Omental fat pad (tissue), 4 donors: ENCODE measurements around the gene INO80E. TPM values are rescaled to one million over a fixed set of nuclear protein-coding genes. Genes with fewer than 3 reads are reported as not detected.

Experiments
- ATAC-seq: fragments of 150-250 bp; one replicate; pipeline ENCODE4 v1.9.1; 2016; ENCODE audit warnings: mild to moderate bottlenecking, moderate library complexity; ENCODE audit not compliant: low FRiP score
- DNase-seq: peaks from one replicate; pipeline ENCODE4 v3.0.0-alpha.2; 2019; ENCODE audit warnings: low spot score
- total RNA-seq, 4 donors: library from RNA; depleted of rRNA; stranded (reverse); fragments of >200 nt; gene quantifications; one replicate each; pipeline ENCODE4 v1.1.0, GENCODE V29; 2016
- TF ChIP-seq, protein P1 (sequence below), 3 donors: fragments of 450-650 bp; IDR thresholded peaks; one replicate each; pipeline ENCODE4 v1.5.1; 2016 to 2017; ENCODE audit warnings: antibody characterized with exemption in 3 of 3, mild to moderate bottlenecking in 3 of 3, moderate library complexity in 2 of 3

Gene INO80E
- total RNA-seq, 4 donors from 2014 or later = 22.8 to 113 (median 31.1) TPM

DNA sequence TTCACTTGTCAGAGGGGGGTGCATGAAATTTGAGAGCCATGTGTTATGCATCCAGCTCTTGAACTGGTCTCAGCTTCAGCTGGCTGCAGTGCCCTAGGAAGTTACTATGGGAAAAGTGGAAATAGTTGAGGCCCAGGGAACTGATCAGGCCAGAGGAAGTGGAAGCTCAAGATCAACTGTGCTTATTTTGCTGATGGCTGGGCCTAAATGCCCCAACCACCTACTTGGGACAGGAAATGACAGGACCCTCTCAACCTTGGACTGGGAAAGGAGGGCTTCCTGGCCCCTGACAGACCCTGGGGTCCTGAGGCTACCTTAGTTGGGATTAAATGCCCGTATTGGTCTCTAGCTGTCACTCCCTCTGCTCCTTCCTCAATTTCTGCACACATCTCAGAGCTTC is 23.5 kb upstream of the INO80E start:
- TF ChIP-seq, protein P1, sequence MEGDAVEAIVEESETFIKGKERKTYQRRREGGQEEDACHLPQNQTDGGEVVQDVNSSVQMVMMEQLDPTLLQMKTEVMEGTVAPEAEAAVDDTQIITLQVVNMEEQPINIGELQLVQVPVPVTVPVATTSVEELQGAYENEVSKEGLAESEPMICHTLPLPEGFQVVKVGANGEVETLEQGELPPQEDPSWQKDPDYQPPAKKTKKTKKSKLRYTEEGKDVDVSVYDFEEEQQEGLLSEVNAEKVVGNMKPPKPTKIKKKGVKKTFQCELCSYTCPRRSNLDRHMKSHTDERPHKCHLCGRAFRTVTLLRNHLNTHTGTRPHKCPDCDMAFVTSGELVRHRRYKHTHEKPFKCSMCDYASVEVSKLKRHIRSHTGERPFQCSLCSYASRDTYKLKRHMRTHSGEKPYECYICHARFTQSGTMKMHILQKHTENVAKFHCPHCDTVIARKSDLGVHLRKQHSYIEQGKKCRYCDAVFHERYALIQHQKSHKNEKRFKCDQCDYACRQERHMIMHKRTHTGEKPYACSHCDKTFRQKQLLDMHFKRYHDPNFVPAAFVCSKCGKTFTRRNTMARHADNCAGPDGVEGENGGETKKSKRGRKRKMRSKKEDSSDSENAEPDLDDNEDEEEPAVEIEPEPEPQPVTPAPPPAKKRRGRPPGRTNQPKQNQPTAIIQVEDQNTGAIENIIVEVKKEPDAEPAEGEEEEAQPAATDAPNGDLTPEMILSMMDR (IDR thresholded peaks at IDR 0.05) = no peak
- no peak for DNase-seq
- ATAC-seq = no peak

DNA sequence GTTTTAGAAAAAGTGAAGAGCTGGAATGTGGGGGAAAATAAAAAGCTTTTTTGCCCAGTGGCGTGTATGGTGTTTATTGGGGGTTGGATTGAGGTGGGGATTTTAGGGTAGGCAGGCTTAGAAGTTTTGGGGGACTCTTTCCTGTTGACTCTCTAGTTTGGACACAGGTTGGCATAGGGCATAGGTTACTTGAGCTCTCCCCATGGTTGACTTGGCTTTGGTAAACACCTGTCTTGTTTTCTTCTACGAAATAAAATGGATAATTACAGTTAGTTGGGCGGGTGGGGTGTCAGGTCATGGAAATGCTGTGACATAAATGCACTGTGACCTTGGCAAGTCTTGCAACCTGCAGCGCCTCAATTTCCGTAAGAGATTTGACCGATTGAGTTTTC is 23.1 kb upstream of the INO80E start:
- ATAC-seq (no peak), DNase-seq (no peak)
- TF ChIP-seq, protein P1 (IDR thresholded peaks at IDR 0.05) = no peak

DNA sequence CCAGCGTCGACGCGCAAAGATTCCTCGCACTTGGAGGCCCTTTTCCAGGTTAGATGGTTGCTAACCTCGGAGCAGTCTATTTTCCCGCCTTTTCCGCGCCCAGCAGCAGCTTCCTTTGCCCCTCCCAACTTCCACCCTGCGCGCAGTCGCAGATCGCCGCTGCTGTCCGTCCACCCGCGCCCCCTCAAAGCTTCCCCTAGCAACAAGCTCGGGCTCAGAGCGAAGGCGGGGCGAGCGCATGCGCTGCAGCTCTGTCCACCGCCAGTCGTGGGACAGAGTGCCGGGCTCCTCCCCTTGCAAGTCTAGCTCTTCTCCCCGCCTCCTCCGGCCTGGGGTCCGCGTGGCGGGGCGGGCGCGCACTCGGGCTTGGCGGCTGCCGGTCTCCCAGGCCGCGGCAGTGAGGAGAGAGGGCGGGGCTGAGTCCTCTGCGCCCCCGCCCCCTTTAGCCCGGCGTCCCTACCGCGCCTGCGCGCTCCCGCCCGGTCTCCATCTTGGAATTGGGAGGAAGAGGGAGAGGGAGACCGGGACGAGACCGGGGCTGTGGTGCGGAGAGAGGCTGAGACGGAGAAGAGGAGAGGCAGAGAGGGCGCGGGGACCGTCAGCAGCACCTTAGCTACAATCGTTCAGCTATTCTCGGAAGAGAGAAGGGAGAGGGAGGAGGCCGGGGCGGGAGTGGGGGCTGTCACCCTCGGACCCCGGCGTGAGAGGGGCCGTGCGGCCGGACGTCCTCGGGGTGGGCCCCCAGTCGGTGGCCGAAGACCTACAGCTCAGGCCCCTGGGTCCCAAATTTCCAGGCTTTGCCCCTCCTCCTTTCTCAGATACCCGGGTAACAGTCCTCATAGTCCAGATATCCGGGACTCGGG is 22.4 kb upstream of the INO80E start, which contains the start of gene TAOK2:
Gene TAOK2 (plus strand): TSS at position 485 of the 863 bp plus-strand sequence. CDS start 3,905 bp downstream, outside the sequence.
- TF ChIP-seq, protein P1 (IDR thresholded peaks at IDR 0.05) = no peak
- peak; percentile 99 for ATAC-seq

DNA sequence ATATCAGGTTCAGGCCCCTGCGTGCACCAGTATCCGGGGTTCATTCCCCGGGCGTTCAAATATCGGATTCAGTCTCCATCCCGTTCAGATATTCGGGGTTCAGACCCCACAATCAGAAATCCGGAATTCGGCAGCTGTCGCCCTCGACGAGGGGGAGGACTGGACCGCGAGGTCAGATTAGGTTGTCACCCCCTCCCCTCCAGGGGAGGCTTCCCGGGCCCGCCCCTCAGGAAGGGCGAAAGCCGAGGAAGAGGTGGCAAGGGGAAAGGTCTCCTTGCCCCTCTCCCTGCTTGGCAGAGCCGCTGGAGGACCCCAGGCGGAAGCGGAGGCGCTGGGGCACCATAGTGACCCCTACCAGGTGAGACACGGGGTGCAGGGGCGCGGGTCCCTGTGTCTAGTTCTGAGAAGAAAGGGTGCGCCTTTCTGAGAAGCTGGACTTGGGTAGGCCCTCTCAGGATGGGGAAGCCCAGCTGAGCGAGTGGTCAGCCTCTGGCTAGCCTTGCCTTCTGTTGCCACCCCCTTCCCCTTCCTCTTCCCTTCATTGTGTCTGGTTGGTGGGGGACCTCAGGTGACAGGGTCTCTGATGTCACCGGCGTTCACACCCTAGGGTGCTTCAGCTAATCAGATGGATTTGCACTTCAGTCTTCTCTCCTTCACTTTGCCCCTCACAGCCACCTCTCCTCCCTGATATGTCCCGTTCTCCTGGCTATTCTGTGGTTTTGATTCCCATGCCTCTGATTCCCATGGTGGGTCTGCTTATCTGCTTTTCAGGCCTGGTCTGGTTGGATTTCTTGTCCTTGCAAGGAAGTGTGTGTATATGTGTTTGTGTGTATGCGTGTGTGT is 21.5 kb upstream of the INO80E start:
- DNase-seq = no peak
- ATAC-seq = no peak
- TF ChIP-seq, protein P1 (IDR thresholded peaks at IDR 0.05) = no peak

More for the DNA sequence above, 22.4 kb upstream of the INO80E start, which contains the start of gene TAOK2:
- peak; percentile 81 for DNase-seq

DNA sequence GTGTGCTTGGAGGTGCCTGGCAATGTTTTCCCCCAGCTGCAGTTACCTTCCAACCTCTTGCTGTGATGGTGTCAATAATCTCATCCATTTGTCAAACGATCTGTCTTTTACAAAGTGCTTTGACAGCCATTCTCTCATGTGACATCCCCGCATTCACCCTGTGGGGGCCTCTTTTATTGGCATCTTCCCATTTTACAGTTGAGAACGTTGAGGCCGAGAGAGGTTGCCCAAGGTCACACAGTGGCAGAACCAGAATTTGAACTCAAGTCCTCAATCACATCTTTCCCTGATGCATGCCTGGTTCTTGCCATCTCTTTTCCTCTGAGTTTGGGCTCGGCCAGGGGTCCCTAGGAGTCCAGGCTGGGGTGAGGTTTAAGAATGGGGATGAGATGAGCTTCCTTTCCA is 20.9 kb upstream of the INO80E start:
- no peak for DNase-seq
- no peak for ATAC-seq
- TF ChIP-seq, protein P1 (IDR thresholded peaks at IDR 0.05) = no peak

DNA sequence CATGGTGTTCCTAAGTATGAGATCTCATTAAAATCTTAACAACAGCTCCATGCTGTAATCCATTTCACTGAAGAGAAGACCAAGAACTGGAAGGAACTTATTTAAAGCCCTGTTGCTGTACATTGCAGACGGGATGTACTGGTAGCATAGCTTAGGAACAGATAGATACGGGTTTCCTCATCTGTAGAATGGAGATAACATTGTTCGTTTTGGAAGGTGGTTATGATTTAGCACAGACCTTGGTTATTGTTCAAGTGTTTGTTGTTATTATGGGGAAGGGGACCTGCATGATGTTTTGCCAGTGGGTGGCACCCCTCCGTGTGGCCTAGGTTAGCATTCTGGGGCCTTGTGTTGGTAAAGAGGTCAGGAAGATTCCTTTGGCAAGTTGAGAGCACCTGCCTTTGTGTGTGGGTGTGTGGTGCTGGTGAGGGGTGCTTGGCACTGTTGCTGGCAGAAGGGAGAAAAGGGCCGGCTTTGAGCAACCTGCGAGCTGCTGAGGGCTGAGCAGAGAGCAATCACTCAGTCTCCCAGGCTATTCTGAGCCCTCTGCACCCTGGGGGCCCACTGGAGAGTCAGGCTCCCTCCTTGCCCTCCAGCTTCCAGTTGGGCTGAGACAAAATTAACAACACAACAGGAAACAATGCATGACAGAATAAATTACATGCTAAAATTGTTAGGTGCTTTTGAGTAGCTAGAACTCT is 20.1 kb upstream of the INO80E start:
- ATAC-seq (no peak), DNase-seq (no peak)
- TF ChIP-seq, protein P1 (IDR thresholded peaks at IDR 0.05) = no peak
